Activated naive CD8-positive, alpha-beta T cell treated with anti-CD3 and anti-CD28 coated beads for 36 hours (primary cell): ENCODE data around the gene RCBTB2. TPM values are rescaled to one million over a fixed set of nuclear protein-coding genes. Genes with fewer than 3 reads are reported as not detected.
"Not testable (repeated sequence)": the region's sequence is repeated elsewhere in the genome, so short reads cannot be mapped to it uniquely, and the experiment has no call there.

Experiments
- DNase-seq: peaks from one replicate; pipeline ENCODE4 v3.0.0; 2021
- H3K27ac Mint-ChIP-seq: one replicate; pipeline ENCODE4 v1.8.0; 2022; ENCODE audit warnings: mild to moderate bottlenecking, moderate library complexity, mixed read lengths
- H3K27me3 Mint-ChIP-seq: one replicate; pipeline ENCODE4 v1.8.0; 2022; ENCODE audit warnings: mild to moderate bottlenecking, mixed read lengths
- H3K36me3 Mint-ChIP-seq: one replicate; pipeline ENCODE4 v1.8.0; 2021; ENCODE audit warnings: mild to moderate bottlenecking, mixed read lengths
- H3K4me1 Mint-ChIP-seq: one replicate; pipeline ENCODE4 v1.8.0; 2021; ENCODE audit warnings: mixed read lengths
- H3K4me3 Mint-ChIP-seq: one replicate; pipeline ENCODE4 v1.8.0; 2022; ENCODE audit warnings: mild to moderate bottlenecking, moderate library complexity, mixed read lengths
- H3K9me3 Mint-ChIP-seq: one replicate; pipeline ENCODE4 v1.8.0; 2022; ENCODE audit warnings: mixed read lengths
- total RNA-seq, 2 experiments: library from RNA; stranded (reverse); gene quantifications; one replicate each; pipeline ENCODE4 v1.2.3, GENCODE V29; 2021

Gene RCBTB2
- total RNA-seq, 2 experiments from 2014 or later = 1.9 to 2.4 TPM

- no peak overlapping the region for H3K27ac Mint-ChIP-seq
- H3K4me3 Mint-ChIP-seq = no peak overlapping the region
- H3K27me3 Mint-ChIP-seq = no peaks in the 10 kb centered on the region
- H3K9me3 Mint-ChIP-seq = no peaks in the 10 kb centered on the region
- no peak for DNase-seq
- H3K4me1 Mint-ChIP-seq = peaks cover 7% of the 10 kb centered on the region
- H3K36me3 Mint-ChIP-seq = peaks cover 29% of the 10 kb centered on the region
Observed at GRCh38 chr13:48483575-48483974, 49.3 kb downstream of the RCBTB2 start.

GRCh38 chr13:48478391-48478790 is 54.5 kb downstream of the RCBTB2 start:
- no peaks in the 10 kb centered on the region for H3K9me3 Mint-ChIP-seq
- no peak for DNase-seq
- no peak overlapping the region for H3K4me3 Mint-ChIP-seq
- H3K4me1 Mint-ChIP-seq = no peaks in the 10 kb centered on the region
- H3K27ac Mint-ChIP-seq = no peak overlapping the region
- no peaks in the 10 kb centered on the region for H3K27me3 Mint-ChIP-seq
- H3K36me3 Mint-ChIP-seq = peaks cover 26% of the 10 kb centered on the region

GRCh38 chr13:48477191-48477855 is 55.6 kb downstream of the RCBTB2 start:
- Mint-ChIP-seq H3K27ac (no peak overlapping the region), H3K4me3 (no peak overlapping the region), H3K27me3 (no peaks in the 10 kb centered on the region), H3K9me3 (no peaks in the 10 kb centered on the region), H3K36me3 (peaks cover 21% of the 10 kb centered on the region), H3K4me1 (no peaks in the 10 kb centered on the region)
- no peak for DNase-seq

GRCh38 chr13:48476686-48477085 is 56.2 kb downstream of the RCBTB2 start:
- H3K27ac Mint-ChIP-seq = no peak overlapping the region
- H3K4me1 Mint-ChIP-seq = no peaks in the 10 kb centered on the region
- H3K36me3 Mint-ChIP-seq = peaks cover 21% of the 10 kb centered on the region
- H3K9me3 Mint-ChIP-seq = no peaks in the 10 kb centered on the region
- H3K4me3 Mint-ChIP-seq = no peak overlapping the region
- DNase-seq = no peak
- no peaks in the 10 kb centered on the region for H3K27me3 Mint-ChIP-seq

- H3K27ac Mint-ChIP-seq = no peak overlapping the region
- no peaks in the 10 kb centered on the region for H3K9me3 Mint-ChIP-seq
- H3K4me1 Mint-ChIP-seq = no peaks in the 10 kb centered on the region
- no peak for DNase-seq
- H3K4me3 Mint-ChIP-seq = no peak overlapping the region
- H3K27me3 Mint-ChIP-seq = no peaks in the 10 kb centered on the region
- peaks cover 21% of the 10 kb centered on the region for H3K36me3 Mint-ChIP-seq
Observed at GRCh38 chr13:48476215-48476614, 56.7 kb downstream of the RCBTB2 start.

GRCh38 chr13:48475230-48475629 is 57.6 kb downstream of the RCBTB2 start:
- no peak for DNase-seq
- no peaks in the 10 kb centered on the region for H3K4me1 Mint-ChIP-seq
- no peaks in the 10 kb centered on the region for H3K27me3 Mint-ChIP-seq
- H3K9me3 Mint-ChIP-seq = no peaks in the 10 kb centered on the region
- no peak overlapping the region for H3K4me3 Mint-ChIP-seq
- H3K36me3 Mint-ChIP-seq = peaks cover 21% of the 10 kb centered on the region
- H3K27ac Mint-ChIP-seq = no peak overlapping the region

GRCh38 chr13:48457578-48458242 is 75.2 kb downstream of the RCBTB2 start:
- no peak for DNase-seq
- Mint-ChIP-seq H3K4me3 (no peak overlapping the region), H3K36me3 (peaks cover 51% of the 10 kb centered on the region), H3K27me3 (no peaks in the 10 kb centered on the region), H3K27ac (no peak overlapping the region), H3K4me1 (peaks cover 2% of the 10 kb centered on the region), H3K9me3 (no peaks in the 10 kb centered on the region)

GRCh38 chr13:48456546-48456945 is 76.3 kb downstream of the RCBTB2 start:
- Mint-ChIP-seq H3K4me1 (peaks cover 7% of the 10 kb centered on the region), H3K36me3 (peaks cover 55% of the 10 kb centered on the region)
- no peak for DNase-seq

GRCh38 chr13:48451196-48451595 is 81.7 kb downstream of the RCBTB2 start:
- peaks cover 21% of the 10 kb centered on the region for H3K4me1 Mint-ChIP-seq
- H3K27me3 Mint-ChIP-seq, H3K27ac Mint-ChIP-seq: not testable (repeated sequence)

More at GRCh38 chr13:48456546-48456945, 76.3 kb downstream of the RCBTB2 start:
- Mint-ChIP-seq H3K27me3 (no peaks in the 10 kb centered on the region), H3K4me3 (no peak overlapping the region), H3K27ac (no peak overlapping the region), H3K9me3 (peaks cover 7% of the 10 kb centered on the region)

GRCh38 chr13:48449656-48450055 is 83.2 kb downstream of the RCBTB2 start:
- no peak overlapping the region for H3K27ac Mint-ChIP-seq
- peaks cover 21% of the 10 kb centered on the region for H3K4me1 Mint-ChIP-seq
- H3K4me3 Mint-ChIP-seq = no peak overlapping the region
- H3K9me3 Mint-ChIP-seq = peaks cover 19% of the 10 kb centered on the region
- DNase-seq = no peak
- H3K27me3 Mint-ChIP-seq = no peaks in the 10 kb centered on the region
- H3K36me3 Mint-ChIP-seq = peaks cover 37% of the 10 kb centered on the region

More at GRCh38 chr13:48451196-48451595, 81.7 kb downstream of the RCBTB2 start:
- H3K9me3 Mint-ChIP-seq = peaks cover 19% of the 10 kb centered on the region
- not testable (repeated sequence) for H3K4me3 Mint-ChIP-seq, DNase-seq
- H3K36me3 Mint-ChIP-seq = peaks cover 43% of the 10 kb centered on the region

- no peak overlapping the region for H3K4me3 Mint-ChIP-seq
- H3K27me3 Mint-ChIP-seq = no peaks in the 10 kb centered on the region
- peaks cover 37% of the 10 kb centered on the region for H3K36me3 Mint-ChIP-seq
- DNase-seq = no peak
- peaks cover 23% of the 10 kb centered on the region for H3K4me1 Mint-ChIP-seq
- H3K27ac Mint-ChIP-seq = no peak overlapping the region
- peaks cover 19% of the 10 kb centered on the region for H3K9me3 Mint-ChIP-seq
Observed at GRCh38 chr13:48448959-48449614, 83.8 kb downstream of the RCBTB2 start.

GRCh38 chr13:48448285-48448958 is 84.5 kb downstream of the RCBTB2 start:
- Mint-ChIP-seq H3K4me1 (peaks cover 21% of the 10 kb centered on the region), H3K27ac (no peak overlapping the region), H3K4me3 (no peak overlapping the region), H3K9me3 (peaks cover 19% of the 10 kb centered on the region), H3K36me3 (peaks cover 33% of the 10 kb centered on the region), H3K27me3 (no peaks in the 10 kb centered on the region)
- DNase-seq = no peak

GRCh38 chr13:48446464-48446863 is 86.4 kb downstream of the RCBTB2 start:
- Mint-ChIP-seq H3K27me3 (no peaks in the 10 kb centered on the region), H3K9me3 (peaks cover 11% of the 10 kb centered on the region), H3K27ac (no peak overlapping the region), H3K4me3 (no peak overlapping the region), H3K4me1 (peaks cover 16% of the 10 kb centered on the region), H3K36me3 (peaks cover 18% of the 10 kb centered on the region)
- DNase-seq = no peak

GRCh38 chr13:48443442-48444208 is 89.3 kb downstream of the RCBTB2 start:
- H3K4me1 Mint-ChIP-seq = peaks cover 8% of the 10 kb centered on the region
- H3K9me3 Mint-ChIP-seq = no peaks in the 10 kb centered on the region
- H3K27ac Mint-ChIP-seq = no peak overlapping the region
- no peaks in the 10 kb centered on the region for H3K27me3 Mint-ChIP-seq
- no peak overlapping the region for H3K4me3 Mint-ChIP-seq
- DNase-seq = no peak
- H3K36me3 Mint-ChIP-seq = peaks cover 4% of the 10 kb centered on the region
